Pancreas (tissue), 10 donors: Measurements from ENCODE around the gene INO80E. TPM values are rescaled to one million over a fixed set of nuclear protein-coding genes. Genes with fewer than 3 reads are reported as not detected.
A peak's percentile ranks its signal among the peaks of the same experiment; 100 is the strongest.

Experiments used
- ATAC-seq, 4 donors: fragments of 200-7000 bp; cut with Tn5 transposase; one replicate each; pipeline versions ENCODE4 v1.8.0 to v1.9.1; 2020; ENCODE audit warnings: mild to moderate bottlenecking in 4 of 4, moderate library complexity in 4 of 4
- DNase-seq, 6 donors: peaks; one replicate each; pipeline ENCODE4 v3.0.0-alpha.2; 2020
- FAIRE-seq: peaks from 2 replicates; lab custom pipeline; 2012; peaks lifted over from hg19 to GRCh38; lab: Jason Lieb, UNC
- H3K27ac ChIP-seq, 4 donors: fragments of 200-600 bp; sonication (generic); 1 replicate in 3 of 4; 2 replicates in 1 of 4; pipeline versions ENCODE4 v1.5.0 to v1.8.0; 2020
- H3K27me3 ChIP-seq, 4 donors: fragments of 200-600 bp; one replicate each; pipeline ENCODE4 v1.8.0; 2021
- H3K36me3 ChIP-seq, 3 donors: fragments of 200-600 bp; sonication (generic) in 1 of 3; one replicate each; pipeline versions ENCODE4 v1.5.0 to v1.8.0; 2020 to 2021
- H3K4me1 ChIP-seq, 3 donors: fragments of 200-600 bp; one replicate each; pipeline ENCODE4 v1.8.0; 2021
- H3K4me3 ChIP-seq, 4 donors: fragments of 200-600 bp; sonication (generic) in 2 of 4; one replicate each; pipeline versions ENCODE4 v1.5.0 to v1.8.0; 2020 to 2021
- H3K9me3 ChIP-seq, 4 donors: fragments of 200-600 bp; one replicate each; pipeline ENCODE4 v1.8.0; 2021
- CTCF ChIP-seq, 4 donors: fragments of 200-600 bp; sonication (generic) in 3 of 4; IDR thresholded peaks; one replicate each; pipeline versions ENCODE4 v1.5.0 to v1.8.0; 2021; ENCODE audit warnings: antibody characterized with exemption in 4 of 4
- WGBS, 2 donors: extraction: QIAGEN DNeasy Blood & Tissue Kit; methylation state at CpG; one replicate each; pipeline ENCODE4 v1.1.7; 2013; 5-methylcytosine and 5-hydroxymethylcytosine counted together
- intact Hi-C, 3 donors: fragments of 100-400 bp; cut with DNase I; formaldehyde crosslinking; loops; one replicate each; pipeline versions ENCODE4 v1.11.1 to v1.14.2; 2022
- polyA plus RNA-seq, 2 donors: library from polyadenylated mRNA; stranded (reverse); fragments of 200-250 nt; gene quantifications; one replicate each; pipeline ENCODE4 v1.2.3, GENCODE V29; 2013
- total RNA-seq, 6 donors: library from RNA; stranded (reverse); fragmentation: NEBNext Ultra II Directional in 4 of 6; extraction: Animal tissue kit (Norgen Biotek cat#: 25700) in 4 of 6; gene quantifications; one replicate each; pipeline versions ENCODE4 v1.2.1 to v1.2.4, GENCODE V29; 2021 to 2023
- donor health status: healthy with polysubstance abuse.
- donor health status: DM: no; HTN: no; CAD: no; lungs with moderate emphysema.
- donor health status: DM: no; HTN: no; CAD: no.
- donor health status: control.
- donor health status: control.
- donor health status: Bipolar disorder and iron deficiency.
- donor health status: DM: yes; HTN: yes; CAD: no.
- donor health status: DM: no; HTN: no; CAD: no.
- donor health status: DM: no; HTN: no; CAD: no.
- donor health status: DM: yes; HTN: yes; CAD: no.

Gene INO80E
- total and polyA plus RNA-seq, 8 donors, result 24.0 to 113 (median 32.5) TPM

- TF ChIP-seq CTCF (IDR thresholded peaks at IDR 0.05), result no peak
- Histone ChIP-seq H3K27ac (peak overlapping the region in 1 of 4 donors; percentile 85), H3K9me3 (no peaks in the 10 kb centered on the region), H3K27me3 (no peaks in the 10 kb centered on the region), H3K4me1 (peaks cover 4 to 9% (median 8%) of the 10 kb centered on the region in 3 donors), H3K4me3 (peak overlapping the region in 1 of 4 donors; percentile 66), H3K36me3 (no peaks in the 10 kb centered on the region)
- FAIRE-seq (no peak), ATAC-seq (no peak), DNase-seq (no peak)
- intact Hi-C loops, result no loop called here
- WGBS, 2 donors, result 89 to 92% methylated on average over 9 of the region's 9 CpGs
Measured at GRCh38 chr16:29993903-29994599, 2.0 kb upstream of the INO80E start.

- Histone ChIP-seq H3K9me3 (no peaks in the 10 kb centered on the region), H3K4me1 (peaks cover 4 to 9% (median 8%) of the 10 kb centered on the region in 3 donors), H3K27me3 (no peaks in the 10 kb centered on the region), H3K36me3 (no peaks in the 10 kb centered on the region), H3K27ac (peak overlapping the region; percentile 85 to 97 (median 96)), H3K4me3 (peak overlapping the region; percentile 66 to 93 (median 82))
- no peak for TF ChIP-seq CTCF (IDR thresholded peaks at IDR 0.05)
- 14 to 16% methylated on average over 24 of the region's 24 CpGs for WGBS, 2 donors
- intact Hi-C loops, result no loop called here
- FAIRE-seq, result no peak
- DNase-seq, result peak in 5 of 6 donors; percentile 46 to 84 (median 84)
- ATAC-seq, result peak; percentile 59 to 76 (median 74)
Measured at GRCh38 chr16:29994600-29995323, 1.3 kb upstream of the INO80E start.

- H3K27me3 ChIP-seq, result no peaks in the 10 kb centered on the region
- peak; percentile 77 to 89 (median 84) for ATAC-seq
- DNase-seq, result peak; percentile 86 to 96 (median 92)
- peaks cover 4 to 9% (median 8%) of the 10 kb centered on the region in 3 donors for H3K4me1 ChIP-seq
- no peaks in the 10 kb centered on the region for H3K9me3 ChIP-seq
- no peak for FAIRE-seq
- 0% methylated on average over 53 of the region's 53 CpGs for WGBS, 2 donors
- intact Hi-C loops, result no loop called here
- peak within 1 kb of the TSS; percentile 66 to 93 (median 82) for H3K4me3 ChIP-seq
- peak within 1 kb of the TSS; percentile 85 to 97 (median 96) for H3K27ac ChIP-seq
- H3K36me3 ChIP-seq, result no peaks in the 10 kb centered on the region
- no peak for TF ChIP-seq CTCF (IDR thresholded peaks at IDR 0.05)
Measured at GRCh38 chr16:29995324-29995910, 624 bp upstream of the INO80E start, which contains the start of gene HIRIP3. Gene HIRIP3 (minus strand): TSS chr16:29995617. CDS start chr16:29995605, 12 bp downstream.

GRCh38 chr16:29996766-29997250 is 767 bp downstream of the INO80E start:
- FAIRE-seq, result no peak
- H3K4me3 ChIP-seq, result peak overlapping the region; percentile 66 to 93 (median 82)
- no peaks in the 10 kb centered on the region for H3K9me3 ChIP-seq
- H3K36me3 ChIP-seq, result no peaks in the 10 kb centered on the region
- DNase-seq, result peak in 1 of 6 donors; percentile 14
- H3K27me3 ChIP-seq, result no peaks in the 10 kb centered on the region
- peaks cover 4 to 9% (median 8%) of the 10 kb centered on the region in 3 donors for H3K4me1 ChIP-seq
- intact Hi-C loops, result no loop called here
- no peak for TF ChIP-seq CTCF (IDR thresholded peaks at IDR 0.05)
- no peak overlapping the region for H3K27ac ChIP-seq
- 21 to 26% methylated on average over 9 of the region's 9 CpGs for WGBS, 2 donors
- ATAC-seq, result no peak
